ENCODE results near the gene HES5. TPM values are rescaled to one million over a fixed set of nuclear protein-coding genes. Genes with fewer than 3 reads are reported as not detected.

Gene HES5
- total and polyA plus RNA-seq, 2 of the 4 experiments (the other 2 are of a cell fraction) = not detected

DNA sequence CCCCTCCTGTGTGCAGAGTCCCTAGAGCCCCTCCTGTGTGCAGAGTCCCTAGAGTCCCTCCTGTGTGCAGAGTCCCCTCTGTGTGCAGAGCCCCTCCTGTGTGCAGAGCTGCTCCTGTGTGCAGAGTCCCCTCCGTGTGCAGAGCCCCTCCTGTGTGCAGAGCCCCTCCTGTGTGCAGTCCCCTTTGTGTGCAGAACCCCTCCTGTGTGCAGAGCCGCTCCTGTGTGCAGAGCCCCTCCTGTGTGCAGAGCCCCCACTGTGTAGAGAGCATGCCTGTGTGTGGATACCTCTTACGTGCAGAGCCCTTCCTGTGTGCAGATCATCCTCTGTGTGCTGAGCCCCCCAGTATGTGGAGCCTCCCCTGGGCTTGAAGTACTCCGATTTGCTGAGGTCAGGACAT is 8.3 kb upstream of the HES5 start:
- intact Hi-C loops (cut with micrococcal nuclease) = no loop called here
- POLR2A ChIA-PET (ENCODE audit: unreplicated experiment) = no interaction called here
- no peak overlapping the region for H2BK5ac ChIP-seq (ENCODE audit: low read depth, low read length, poor library complexity, severe bottlenecking)

More for the DNA sequence above, 8.3 kb upstream of the HES5 start:
- no peak for DNase-seq
- Histone ChIP-seq H3K9me3 (ENCODE audit: control insufficient read depth, insufficient read depth, low read length) (no peaks in the 10 kb centered on the region), H4K8ac (ENCODE audit: low read depth in 2 of 2, low read length in 2 of 2) (no peak overlapping the region), H2BK120ac (ENCODE audit: low read depth, low read length) (no peak overlapping the region), H3K9me1 (ENCODE audit: insufficient read depth, low read length) (peaks cover 9% of the 10 kb centered on the region), H3K27ac (ENCODE audit: insufficient read depth, low read length) (no peak overlapping the region), H3K4me3 (ENCODE audit: insufficient read depth, low read depth, low read length) (no peak overlapping the region), H3K23ac (ENCODE audit: low read depth, low read length) (no peak overlapping the region), H3K4me2 (ENCODE audit: low read depth, low read length) (no peak overlapping the region), H4K20me1 (ENCODE audit: insufficient read depth, low read length) (no peaks in the 10 kb centered on the region), H2AFZ (replicated peaks; ENCODE audit: low read length, poor library complexity) (no peak overlapping the region), H3K79me1 (ENCODE audit: low read depth in 1 of 2, low read length in 2 of 2) (no peaks in the 10 kb centered on the region), H3K4me1 (ENCODE audit: control insufficient read depth, insufficient read depth, low read length) (peaks cover 12% of the 10 kb centered on the region), H2AK9ac (replicated peaks; ENCODE audit: low read depth, low read length, poor library complexity) (no peak overlapping the region), H3K9ac (ENCODE audit: low read depth, low read length) (no peak overlapping the region), H3K36me3 (ENCODE audit: control insufficient read depth, insufficient read depth, low read length) (no peaks in the 10 kb centered on the region), H4K91ac (ENCODE audit: insufficient read depth, low read depth, low read length) (no peak overlapping the region), H2AK5ac (ENCODE audit: low read depth, low read length) (no peak overlapping the region), H2BK15ac (ENCODE audit: low read depth, low read length) (no peak overlapping the region), H3K18ac (ENCODE audit: low read depth, low read length) (no peak overlapping the region), H3K4ac (ENCODE audit: low read depth, low read length) (no peak overlapping the region), H3K14ac (replicated peaks; ENCODE audit: low read depth, low read length) (no peak overlapping the region), H3K56ac (ENCODE audit: extremely low read depth, insufficient read depth, low read length) (no peak overlapping the region), H3K27me3 (ENCODE audit: control insufficient read depth, insufficient read depth, low read length) (peaks cover 3% of the 10 kb centered on the region; the same call in 1 of the 2 replicates), H4K5ac (ENCODE audit: low read depth, low read length) (no peak overlapping the region), H2BK20ac (ENCODE audit: low read depth, low read length) (no peak overlapping the region)
- dilution Hi-C loops (cut with HindIII; ENCODE audit: low sequenced_read_pairs, unreplicated experiment) (no loop called here), in situ Hi-C loops (cut with MboI; ENCODE audit: low sequenced_read_pairs) (loop anchor here (25.0 kb wide), 1 partner anchor 351 kb away; the partner anchor contains the start of gene FAAP20)
- no peak for ATAC-seq (ENCODE audit: low read depth)
- TF ChIP-seq CEBPB (IDR thresholded peaks at IDR 0.05; ENCODE audit: low read depth, low read length) (no peak), POLR2A (IDR thresholded peaks at IDR 0.05; ENCODE audit: low read depth, low read length) (no peak), BHLHE40 (IDR thresholded peaks at IDR 0.05; ENCODE audit: low read depth, low read length) (no peak), RFX5 (IDR thresholded peaks at IDR 0.05; ENCODE audit: low read depth, low read length) (no peak), RCOR1 (IDR thresholded peaks at IDR 0.05; ENCODE audit: insufficient replicate concordance, low read length) (no peak), MAZ (IDR thresholded peaks at IDR 0.05; ENCODE audit: borderline replicate concordance, low read depth, low read length) (no peak), NFE2L2 (IDR thresholded peaks at IDR 0.05; ENCODE audit: low read depth, low read length) (no peak), CHD1 (IDR thresholded peaks at IDR 0.05; ENCODE audit: low read depth, low read length) (no peak)
- TF ChIP-seq, protein P1, sequence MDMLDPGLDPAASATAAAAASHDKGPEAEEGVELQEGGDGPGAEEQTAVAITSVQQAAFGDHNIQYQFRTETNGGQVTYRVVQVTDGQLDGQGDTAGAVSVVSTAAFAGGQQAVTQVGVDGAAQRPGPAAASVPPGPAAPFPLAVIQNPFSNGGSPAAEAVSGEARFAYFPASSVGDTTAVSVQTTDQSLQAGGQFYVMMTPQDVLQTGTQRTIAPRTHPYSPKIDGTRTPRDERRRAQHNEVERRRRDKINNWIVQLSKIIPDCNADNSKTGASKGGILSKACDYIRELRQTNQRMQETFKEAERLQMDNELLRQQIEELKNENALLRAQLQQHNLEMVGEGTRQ (IDR thresholded peaks at IDR 0.05; ENCODE audit: low read depth, low read length) = no peak
- TF ChIP-seq, protein P2, sequence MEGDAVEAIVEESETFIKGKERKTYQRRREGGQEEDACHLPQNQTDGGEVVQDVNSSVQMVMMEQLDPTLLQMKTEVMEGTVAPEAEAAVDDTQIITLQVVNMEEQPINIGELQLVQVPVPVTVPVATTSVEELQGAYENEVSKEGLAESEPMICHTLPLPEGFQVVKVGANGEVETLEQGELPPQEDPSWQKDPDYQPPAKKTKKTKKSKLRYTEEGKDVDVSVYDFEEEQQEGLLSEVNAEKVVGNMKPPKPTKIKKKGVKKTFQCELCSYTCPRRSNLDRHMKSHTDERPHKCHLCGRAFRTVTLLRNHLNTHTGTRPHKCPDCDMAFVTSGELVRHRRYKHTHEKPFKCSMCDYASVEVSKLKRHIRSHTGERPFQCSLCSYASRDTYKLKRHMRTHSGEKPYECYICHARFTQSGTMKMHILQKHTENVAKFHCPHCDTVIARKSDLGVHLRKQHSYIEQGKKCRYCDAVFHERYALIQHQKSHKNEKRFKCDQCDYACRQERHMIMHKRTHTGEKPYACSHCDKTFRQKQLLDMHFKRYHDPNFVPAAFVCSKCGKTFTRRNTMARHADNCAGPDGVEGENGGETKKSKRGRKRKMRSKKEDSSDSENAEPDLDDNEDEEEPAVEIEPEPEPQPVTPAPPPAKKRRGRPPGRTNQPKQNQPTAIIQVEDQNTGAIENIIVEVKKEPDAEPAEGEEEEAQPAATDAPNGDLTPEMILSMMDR (conservative IDR thresholded peaks at IDR 0.05; ENCODE audit: low read depth, low read length) = no peak
- TF ChIP-seq, protein P3, sequence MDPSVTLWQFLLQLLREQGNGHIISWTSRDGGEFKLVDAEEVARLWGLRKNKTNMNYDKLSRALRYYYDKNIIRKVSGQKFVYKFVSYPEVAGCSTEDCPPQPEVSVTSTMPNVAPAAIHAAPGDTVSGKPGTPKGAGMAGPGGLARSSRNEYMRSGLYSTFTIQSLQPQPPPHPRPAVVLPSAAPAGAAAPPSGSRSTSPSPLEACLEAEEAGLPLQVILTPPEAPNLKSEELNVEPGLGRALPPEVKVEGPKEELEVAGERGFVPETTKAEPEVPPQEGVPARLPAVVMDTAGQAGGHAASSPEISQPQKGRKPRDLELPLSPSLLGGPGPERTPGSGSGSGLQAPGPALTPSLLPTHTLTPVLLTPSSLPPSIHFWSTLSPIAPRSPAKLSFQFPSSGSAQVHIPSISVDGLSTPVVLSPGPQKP (IDR thresholded peaks at IDR 0.05; ENCODE audit: borderline replicate concordance, low read depth, low read length) = no peak
- 100% methylated on average over 1 of the region's 4 CpGs; no CpG with 5 or more reads in 1 of the 2 experiments for WGBS, 2 experiments (ENCODE audit: extremely low coverage in 2 of 2, insufficient read length in 1 of 2)
- CTCF ChIA-PET = no interaction called here
- no TSS peak for BruUV-seq (replicated peaks)
